Measurements from ENCODE around the gene PRPF8. TPM values are rescaled to one million over a fixed set of nuclear protein-coding genes. Genes with fewer than 3 reads are reported as not detected.

Gene PRPF8
- polyA plus RNA-seq, 1 donor from 2014 or later = 56.9 TPM

GRCh38 chr17:1715803-1716075 is 31.1 kb upstream of the PRPF8 start:
- peaks cover 7% of the 10 kb centered on the region for H3K27me3 ChIP-seq (ENCODE audit: insufficient read depth, low read depth, low read length)
- TF ChIP-seq SMC3 (conservative IDR thresholded peaks at IDR 0.05; ENCODE audit: poor library complexity) = no peak
- TF ChIP-seq EZH2 (IDR thresholded peaks at IDR 0.05; ENCODE audit: borderline replicate concordance, insufficient read depth, low read length, poor library complexity, severe bottlenecking) = no peak
- TF ChIP-seq POLR2AphosphoS5 (IDR thresholded peaks at IDR 0.05) = no peak
- no peak for TF ChIP-seq RAD21 (conservative IDR thresholded peaks at IDR 0.05)
- TF ChIP-seq EP300 (conservative IDR thresholded peaks at IDR 0.05; ENCODE audit: poor library complexity, severe bottlenecking) = no peak
- no peak for TF ChIP-seq CTCF (IDR thresholded peaks at IDR 0.05; ENCODE audit: poor library complexity, severe bottlenecking)
- no peak for TF ChIP-seq MXI1 (conservative IDR thresholded peaks at IDR 0.05; ENCODE audit: poor library complexity, severe bottlenecking)
- no peak for TF ChIP-seq TAF1 (IDR thresholded peaks at IDR 0.05; ENCODE audit: low read depth)
- no peak for TF ChIP-seq REST (IDR thresholded peaks at IDR 0.05; ENCODE audit: borderline replicate concordance)
- H3K79me2 ChIP-seq (replicated peaks; ENCODE audit: insufficient read depth, low read length) = peaks cover 4% of the 10 kb centered on the region
- no peaks in the 10 kb centered on the region for H3K9me2 ChIP-seq (ENCODE audit: insufficient read depth, low read length)
- H3K9ac ChIP-seq (ENCODE audit: low read length) = peak overlapping the region; percentile 88
- H3K36me3 ChIP-seq (ENCODE audit: insufficient read depth, low read length) = no peaks in the 10 kb centered on the region
- peak overlapping the region; percentile 71 for H3K27ac ChIP-seq (ENCODE audit: low read length)
- H3K9me3 ChIP-seq (ENCODE audit: low read length) = no peaks in the 10 kb centered on the region
- peak overlapping the region; percentile 73 for H3K4me2 ChIP-seq (ENCODE audit: low read length)
- H4K20me1 ChIP-seq (ENCODE audit: insufficient read depth) = no peaks in the 10 kb centered on the region
- peaks cover 4% of the 10 kb centered on the region for H3F3A ChIP-seq (ENCODE audit: insufficient read depth, low read length, poor library complexity, severe bottlenecking)
- peak overlapping the region; percentile 96 for H3K4me3 ChIP-seq (ENCODE audit: low read length)
- peak overlapping the region; percentile 40 for H2AFZ ChIP-seq (ENCODE audit: low read depth, low read length)

DNA sequence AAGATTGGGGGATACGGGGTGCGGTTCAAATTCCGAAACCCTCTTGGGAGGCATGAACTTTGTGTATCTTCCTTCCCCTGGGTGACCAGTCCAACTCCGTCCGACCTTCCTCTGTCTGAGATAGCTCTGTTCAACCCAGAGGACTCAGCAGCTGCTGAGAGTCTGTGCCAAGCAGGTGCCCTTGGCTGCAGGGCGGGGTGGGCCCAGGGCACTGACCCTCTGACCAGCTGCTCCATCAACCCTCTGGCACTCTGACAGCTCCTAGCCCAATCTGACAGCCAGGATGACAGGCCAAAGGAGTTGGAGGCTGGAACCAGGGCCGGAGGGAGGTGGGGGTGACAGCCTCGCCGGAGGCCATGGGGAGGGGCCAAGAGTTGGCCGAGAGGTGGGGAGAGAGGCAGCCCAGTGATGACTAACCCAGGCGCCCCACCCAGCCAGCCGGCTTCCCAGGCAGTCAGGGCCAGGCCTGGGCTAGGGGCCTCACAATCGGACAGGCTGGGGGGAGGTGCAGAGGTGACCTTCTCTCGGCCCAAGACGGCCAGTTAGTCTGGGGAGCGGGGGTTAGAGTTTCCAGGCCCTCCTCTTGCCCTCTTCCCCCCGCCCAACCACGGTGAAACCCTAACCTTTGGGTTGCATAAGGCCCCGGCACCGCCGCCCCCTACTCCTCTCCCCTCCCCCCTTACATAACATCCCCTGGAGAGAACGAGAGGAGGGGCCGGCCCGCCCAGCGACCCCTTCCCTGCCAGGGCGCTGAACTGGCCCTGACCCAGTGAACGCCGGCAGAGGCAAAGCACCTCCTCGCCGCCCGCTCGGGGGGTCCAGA is 30.5 kb upstream of the PRPF8 start:
- H3K36me3 ChIP-seq (ENCODE audit: insufficient read depth, low read length) = no peaks in the 10 kb centered on the region
- peaks cover 4% of the 10 kb centered on the region for H3F3A ChIP-seq (ENCODE audit: insufficient read depth, low read length, poor library complexity, severe bottlenecking)
- H3K27ac ChIP-seq (ENCODE audit: low read length) = peak overlapping the region; percentile 71
- H3K79me2 ChIP-seq (replicated peaks; ENCODE audit: insufficient read depth, low read length) = peaks cover 4% of the 10 kb centered on the region
- peaks cover 12% of the 10 kb centered on the region for H3K27me3 ChIP-seq (ENCODE audit: insufficient read depth, low read depth, low read length)
- H4K20me1 ChIP-seq (ENCODE audit: insufficient read depth) = no peaks in the 10 kb centered on the region
- H3K9me2 ChIP-seq (ENCODE audit: insufficient read depth, low read length) = no peaks in the 10 kb centered on the region
- TF ChIP-seq TAF1 (IDR thresholded peaks at IDR 0.05; ENCODE audit: low read depth) (no peak), RAD21 (conservative IDR thresholded peaks at IDR 0.05) (no peak), REST (IDR thresholded peaks at IDR 0.05; ENCODE audit: borderline replicate concordance) (no peak), EZH2 (IDR thresholded peaks at IDR 0.05; ENCODE audit: borderline replicate concordance, insufficient read depth, low read length, poor library complexity, severe bottlenecking) (no peak), CTCF (IDR thresholded peaks at IDR 0.05; ENCODE audit: poor library complexity, severe bottlenecking) (no peak), EP300 (conservative IDR thresholded peaks at IDR 0.05; ENCODE audit: poor library complexity, severe bottlenecking) (no peak), MXI1 (conservative IDR thresholded peaks at IDR 0.05; ENCODE audit: poor library complexity, severe bottlenecking) (no peak), POLR2AphosphoS5 (IDR thresholded peaks at IDR 0.05) (no peak), SMC3 (conservative IDR thresholded peaks at IDR 0.05; ENCODE audit: poor library complexity) (no peak)
- no peaks in the 10 kb centered on the region for H3K9me3 ChIP-seq (ENCODE audit: low read length)
- H3K4me2 ChIP-seq (ENCODE audit: low read length) = peak overlapping the region; percentile 73
- H3K4me3 ChIP-seq (ENCODE audit: low read length) = peak overlapping the region; percentile 96
- no peak overlapping the region for H2AFZ ChIP-seq (ENCODE audit: low read depth, low read length)
- H3K9ac ChIP-seq (ENCODE audit: low read length) = peak overlapping the region; percentile 88

Data from neural cell (in vitro differentiated cells).